BLaER1 (cell line): ENCODE measurements around the gene RYR3.

Source experiments
- H3K27ac ChIP-seq: shearing (Covaris generic); formaldehyde crosslinking; 2 replicates; pipeline ENCODE4 v1.8.1; 2022
- H3K27me3 ChIP-seq: shearing (Covaris generic); formaldehyde crosslinking; 2 replicates; pipeline ENCODE4 v1.8.1; 2022
- H3K36me3 ChIP-seq: shearing (Covaris generic); formaldehyde crosslinking; 2 replicates; pipeline ENCODE4 v1.8.1; 2022
- H3K4me1 ChIP-seq: shearing (Covaris generic); formaldehyde crosslinking; 2 replicates; pipeline ENCODE4 v1.8.1; 2022
- H3K4me2 ChIP-seq: shearing (Covaris generic); formaldehyde crosslinking; 2 replicates; pipeline ENCODE4 v1.8.1; 2022
- H3K4me3 ChIP-seq: shearing (Covaris generic); formaldehyde crosslinking; 2 replicates; pipeline ENCODE4 v1.8.1; 2022
- H3K9ac ChIP-seq: shearing (Covaris generic); formaldehyde crosslinking; 2 replicates; pipeline ENCODE4 v1.8.1; 2022
- H3K9me3 ChIP-seq: shearing (Covaris generic); formaldehyde crosslinking; 2 replicates; pipeline ENCODE4 v1.8.1; 2022
- H4K20me1 ChIP-seq: shearing (Covaris generic); formaldehyde crosslinking; 2 replicates; pipeline ENCODE4 v1.8.1; 2022
- Cebpa-rat ChIP-seq: shearing (Covaris generic); IDR thresholded peaks from 2 replicates; pipeline ENCODE4 v1.8.1; 2022

RYR3 gene

GRCh38 chr15:33699691-33700447, 389.1 kb downstream of the RYR3 start:
- H3K36me3 ChIP-seq, result no peaks in the 10 kb centered on the region
- H4K20me1 ChIP-seq, result no peaks in the 10 kb centered on the region
- no peak overlapping the region for H3K27ac ChIP-seq
- no peak overlapping the region for H3K4me3 ChIP-seq
- H3K9ac ChIP-seq, result no peak overlapping the region
- no peak overlapping the region for H3K4me2 ChIP-seq
- no peaks in the 10 kb centered on the region for H3K9me3 ChIP-seq
- no peaks in the 10 kb centered on the region for H3K27me3 ChIP-seq
- no peaks in the 10 kb centered on the region for H3K4me1 ChIP-seq
- no peak for TF ChIP-seq Cebpa-rat

- Histone ChIP-seq H3K4me2 (no peak overlapping the region), H3K9ac (no peak overlapping the region), H3K9me3 (no peaks in the 10 kb centered on the region), H3K36me3 (no peaks in the 10 kb centered on the region), H3K27ac (no peak overlapping the region), H3K4me1 (no peaks in the 10 kb centered on the region), H3K4me3 (no peak overlapping the region), H4K20me1 (no peaks in the 10 kb centered on the region), H3K27me3 (no peaks in the 10 kb centered on the region)
- no peak for TF ChIP-seq Cebpa-rat
These were observed 390.0 kb downstream of the RYR3 start for GRCh38 chr15:33700695-33701303.

DNA sequence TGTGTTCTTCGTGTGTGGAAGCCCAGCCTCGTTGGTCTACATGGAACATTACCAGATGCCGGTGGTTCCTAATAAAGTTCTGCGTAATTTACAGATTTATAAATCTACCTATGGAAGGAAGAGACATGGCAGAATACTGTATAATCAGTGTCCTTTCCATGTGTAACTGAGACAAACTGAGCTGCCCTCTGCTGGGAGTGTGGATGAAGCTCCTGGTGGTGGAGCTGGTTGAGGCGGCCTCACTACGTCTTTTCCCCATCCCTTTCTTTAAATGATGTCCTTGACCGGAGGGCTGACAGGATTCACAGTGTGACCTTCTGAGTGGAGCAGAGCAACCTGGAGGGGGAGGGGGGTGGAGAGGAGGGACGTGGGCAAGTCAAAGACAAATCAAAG, 390.5 kb downstream of the RYR3 start:
- Histone ChIP-seq H3K4me2 (no peak overlapping the region), H3K27ac (no peak overlapping the region)
- TF ChIP-seq Cebpa-rat, result no peak

GRCh38 chr15:33706173-33706572, 395.4 kb downstream of the RYR3 start:
- TF ChIP-seq Cebpa-rat, result no peak
- H3K4me3 ChIP-seq, result no peak overlapping the region
- H3K27me3 ChIP-seq, result no peaks in the 10 kb centered on the region
- no peak overlapping the region for H3K27ac ChIP-seq
- H3K4me1 ChIP-seq, result no peaks in the 10 kb centered on the region
- peaks cover 13% of the 10 kb centered on the region for H3K9me3 ChIP-seq
- H3K36me3 ChIP-seq, result no peaks in the 10 kb centered on the region
- no peak overlapping the region for H3K4me2 ChIP-seq
- H3K9ac ChIP-seq, result no peak overlapping the region
- no peaks in the 10 kb centered on the region for H4K20me1 ChIP-seq

More for the DNA sequence above, 390.5 kb downstream of the RYR3 start:
- H3K4me1 ChIP-seq, result no peaks in the 10 kb centered on the region
- H3K9me3 ChIP-seq, result no peaks in the 10 kb centered on the region
- H3K9ac ChIP-seq, result no peak overlapping the region
- no peaks in the 10 kb centered on the region for H4K20me1 ChIP-seq
- no peaks in the 10 kb centered on the region for H3K36me3 ChIP-seq
- no peak overlapping the region for H3K4me3 ChIP-seq
- H3K27me3 ChIP-seq, result no peaks in the 10 kb centered on the region

DNA sequence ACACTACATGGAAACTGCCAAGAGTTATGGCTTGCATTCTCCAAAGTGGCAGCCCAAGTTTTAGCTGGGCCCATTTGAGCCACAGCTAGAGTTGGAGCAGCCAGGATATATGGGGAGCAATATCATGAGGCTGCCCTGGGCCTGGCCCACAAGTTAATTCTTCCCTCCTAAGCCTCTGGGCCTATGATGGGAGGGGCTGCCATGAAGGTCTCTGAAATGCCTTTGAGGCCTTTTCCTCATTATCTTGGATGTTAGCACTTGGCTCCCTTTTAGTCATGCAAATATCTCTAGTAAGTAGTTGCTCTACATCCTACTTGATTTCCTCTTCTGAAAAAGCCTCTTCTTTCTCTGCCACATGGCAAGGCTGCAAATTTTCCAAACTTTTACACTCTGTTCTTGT, 400.0 kb downstream of the RYR3 start:
- Histone ChIP-seq H3K27ac (no peak overlapping the region), H3K27me3 (no peaks in the 10 kb centered on the region), H3K4me3 (no peak overlapping the region), H3K9ac (no peak overlapping the region), H3K4me2 (no peak overlapping the region), H4K20me1 (no peaks in the 10 kb centered on the region), H3K9me3 (peaks cover 23% of the 10 kb centered on the region), H3K36me3 (no peaks in the 10 kb centered on the region), H3K4me1 (no peaks in the 10 kb centered on the region)
- TF ChIP-seq Cebpa-rat, result no peak

DNA sequence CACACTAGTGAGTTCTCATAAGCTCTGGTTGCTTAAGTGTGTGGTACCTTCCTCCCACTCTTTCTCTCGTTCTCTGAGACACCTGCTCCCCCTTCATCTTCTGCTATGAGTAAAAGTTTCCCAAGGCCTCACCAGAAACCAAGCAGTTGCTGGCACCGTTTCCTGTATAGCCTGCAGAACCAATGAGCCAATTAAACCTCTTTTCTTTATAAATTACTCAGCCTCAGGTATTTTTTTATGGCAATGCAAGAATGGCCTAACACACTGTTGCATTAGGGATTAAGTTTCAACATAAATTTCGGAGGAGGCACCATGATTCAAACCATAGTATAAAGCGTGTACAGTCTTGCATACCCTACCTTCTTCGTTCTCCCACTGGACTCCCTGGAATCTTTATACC, 405.3 kb downstream of the RYR3 start:
- Histone ChIP-seq H3K9ac (no peak overlapping the region), H3K27me3 (no peaks in the 10 kb centered on the region), H3K4me3 (no peak overlapping the region), H3K4me1 (no peaks in the 10 kb centered on the region), H3K36me3 (no peaks in the 10 kb centered on the region), H3K27ac (no peak overlapping the region), H4K20me1 (no peaks in the 10 kb centered on the region), H3K9me3 (peaks cover 11% of the 10 kb centered on the region), H3K4me2 (no peak overlapping the region)
- TF ChIP-seq Cebpa-rat, result no peak

- no peak overlapping the region for H3K4me3 ChIP-seq
- no peaks in the 10 kb centered on the region for H3K27me3 ChIP-seq
- no peaks in the 10 kb centered on the region for H3K36me3 ChIP-seq
- no peaks in the 10 kb centered on the region for H4K20me1 ChIP-seq
- H3K9me3 ChIP-seq, result no peaks in the 10 kb centered on the region
- H3K9ac ChIP-seq, result no peak overlapping the region
- no peak for TF ChIP-seq Cebpa-rat
- peaks cover 13% of the 10 kb centered on the region for H3K4me1 ChIP-seq
- no peak overlapping the region for H3K4me2 ChIP-seq
- H3K27ac ChIP-seq, result no peak overlapping the region
These were observed 410.2 kb downstream of the RYR3 start for GRCh38 chr15:33720952-33721351.

- Histone ChIP-seq H3K36me3 (no peaks in the 10 kb centered on the region), H3K27me3 (no peaks in the 10 kb centered on the region), H3K27ac (no peak overlapping the region), H3K4me2 (peak overlapping the region; percentile 39), H3K4me3 (no peak overlapping the region), H3K9me3 (no peaks in the 10 kb centered on the region), H3K4me1 (peaks cover 13% of the 10 kb centered on the region), H4K20me1 (no peaks in the 10 kb centered on the region), H3K9ac (no peak overlapping the region)
- TF ChIP-seq Cebpa-rat, result no peak
These were observed 411.4 kb downstream of the RYR3 start for GRCh38 chr15:33722005-33722672.

DNA sequence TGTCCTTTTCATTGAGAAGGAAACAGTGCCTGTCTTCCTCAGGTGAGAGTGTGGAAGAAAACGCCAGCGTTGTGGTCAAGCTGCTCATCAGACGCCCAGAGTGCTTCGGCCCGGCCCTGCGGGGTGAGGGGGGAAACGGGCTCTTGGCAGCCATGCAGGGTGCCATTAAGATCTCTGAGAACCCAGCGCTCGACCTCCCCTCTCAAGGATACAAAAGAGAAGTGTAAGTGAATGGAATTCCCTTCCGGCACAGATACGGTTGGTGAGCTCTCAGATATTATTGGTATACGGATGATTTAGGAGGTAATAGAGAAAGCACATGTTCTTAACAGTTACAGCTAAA, 411.9 kb downstream of the RYR3 start:
- H4K20me1 ChIP-seq, result no peaks in the 10 kb centered on the region

More for the DNA sequence above, 411.9 kb downstream of the RYR3 start:
- no peak for TF ChIP-seq Cebpa-rat
- H3K36me3 ChIP-seq, result no peaks in the 10 kb centered on the region
- H3K27ac ChIP-seq, result no peak overlapping the region
- peaks cover 13% of the 10 kb centered on the region for H3K4me1 ChIP-seq
- no peaks in the 10 kb centered on the region for H3K27me3 ChIP-seq
- no peak overlapping the region for H3K9ac ChIP-seq
- no peaks in the 10 kb centered on the region for H3K9me3 ChIP-seq
- no peak overlapping the region for H3K4me3 ChIP-seq
- H3K4me2 ChIP-seq, result peak overlapping the region; percentile 39; the same call in 1 of the 2 replicates
